Epithelial cell of esophagus (primary cell): Measurements from ENCODE around the gene KCTD16.

ENCODE experiments used
- DNase-seq: peaks from one replicate; pipeline ENCODE4 v3.0.0; 2010; ENCODE audit warnings: low read depth
- H3K4me3 ChIP-seq: 2 replicates; pipeline ENCODE4 v1.5.1; 2011; ENCODE audit warnings: mild to moderate bottlenecking, low read length, control low read depth
- CTCF ChIP-seq: IDR thresholded peaks from 2 replicates; pipeline ENCODE4 v1.5.1; 2011; ENCODE audit warnings: low read depth, mild to moderate bottlenecking, low read length, control low read depth, inconsistent platforms; ENCODE audit not compliant: insufficient read depth; ENCODE audit errors: missing control alignments

KCTD16 gene

GRCh38 chr5:144370273-144370672 is 199.6 kb downstream of the KCTD16 start:
- H3K4me3 ChIP-seq: no peak overlapping the region
- no peak for DNase-seq
- no peak for TF ChIP-seq CTCF

GRCh38 chr5:144374637-144375036 is 204.0 kb downstream of the KCTD16 start:
- no peak for DNase-seq
- no peak overlapping the region for H3K4me3 ChIP-seq
- TF ChIP-seq CTCF: no peak

- TF ChIP-seq CTCF: no peak
- no peak overlapping the region for H3K4me3 ChIP-seq
- DNase-seq: no peak
Measured at GRCh38 chr5:144377207-144377606, 206.5 kb downstream of the KCTD16 start.

GRCh38 chr5:144378681-144379080 is 208.0 kb downstream of the KCTD16 start:
- DNase-seq: no peak
- no peak overlapping the region for H3K4me3 ChIP-seq
- TF ChIP-seq CTCF: no peak

- no peak for DNase-seq
- no peak for TF ChIP-seq CTCF
- H3K4me3 ChIP-seq: no peak overlapping the region
Measured at GRCh38 chr5:144385597-144385996, 214.9 kb downstream of the KCTD16 start.

GRCh38 chr5:144386315-144386714 is 215.6 kb downstream of the KCTD16 start:
- no peak overlapping the region for H3K4me3 ChIP-seq
- no peak for DNase-seq
- no peak for TF ChIP-seq CTCF

GRCh38 chr5:144390133-144390532 is 219.5 kb downstream of the KCTD16 start:
- peak; percentile 56 for TF ChIP-seq CTCF
- no peak overlapping the region for H3K4me3 ChIP-seq
- peak; percentile 23 for DNase-seq
